ENCODE data around the gene PGM2L1. TPM values are rescaled to one million over a fixed set of nuclear protein-coding genes. Genes with fewer than 3 reads are reported as not detected.

PGM2L1 gene
- total and polyA plus RNA-seq, 2 donors (not counting 1 experiment from before 2014, with no cell fraction given): 1.6 to 8.4 TPM

GRCh38 chr11:74288161-74288560 lies 110.1 kb downstream of the PGM2L1 start:
- no peak overlapping the region for H3K4me3 ChIP-seq (ENCODE audit: control extremely low read depth in 1 of 5, extremely low read depth in 1 of 5, insufficient read depth in 1 of 5, low read depth in 2 of 5, low read length in 4 of 5)
- peaks cover 0 to 3% (median 0%) of the 10 kb centered on the region in 4 experiments for H3K27me3 ChIP-seq (replicated peaks in 1 of 4; ENCODE audit: control extremely low read depth in 1 of 4, control insufficient read depth in 3 of 4, insufficient read depth in 4 of 4, low read length in 3 of 4)
- no peak overlapping the region for H3K9ac ChIP-seq (ENCODE audit: low read length)
- DNase-seq (no peak), ATAC-seq (ENCODE audit: low read depth) (no peak)
- intact Hi-C loops (cut with micrococcal nuclease): no loop called here
- no peak for TF ChIP-seq EZH2 (IDR thresholded peaks at IDR 0.05; ENCODE audit: borderline replicate concordance, insufficient read depth, low read depth, low read length, poor library complexity, severe bottlenecking)
- no peak for TF ChIP-seq CTCF (IDR thresholded peaks at IDR 0.05)
- H3K36me3 ChIP-seq (replicated peaks in 1 of 2; ENCODE audit: control extremely low read depth in 1 of 2, control insufficient read depth in 1 of 2, extremely low read depth in 1 of 2, insufficient read depth in 2 of 2, low read length in 1 of 2): no peaks in the 10 kb centered on the region
- ChIA-PET CTCF (no interaction called here), POLR2A (no interaction called here)
- H3K4me3 Mint-ChIP-seq: no peak overlapping the region
- no peaks in the 10 kb centered on the region for H3K79me2 ChIP-seq (ENCODE audit: control insufficient read depth, insufficient read depth, low read length)
- H3K27ac Mint-ChIP-seq: no peak overlapping the region
- no peak overlapping the region for H3K4me2 ChIP-seq (replicated peaks; ENCODE audit: low read depth, low read length, poor library complexity, severe bottlenecking)
- H2AFZ ChIP-seq (ENCODE audit: insufficient read depth, low read depth, low read length, poor library complexity, severe bottlenecking): no peak overlapping the region
- no peaks in the 10 kb centered on the region for H3K4me1 Mint-ChIP-seq
- no peaks in the 10 kb centered on the region for H4K20me1 ChIP-seq (ENCODE audit: control insufficient read depth, insufficient read depth, low read length, poor library complexity, severe bottlenecking)
- no peaks in the 10 kb centered on the region for H3K9me3 ChIP-seq (ENCODE audit: control extremely low read depth in 1 of 3, control insufficient read depth in 2 of 3, insufficient read depth in 1 of 3, low read length in 2 of 3)
- H3K9me3 Mint-ChIP-seq (ENCODE audit: insufficient read depth): no peaks in the 10 kb centered on the region
- H3K27ac ChIP-seq (ENCODE audit: low read length in 2 of 2): no peak overlapping the region
- peaks cover 14% of the 10 kb centered on the region for H3K27me3 Mint-ChIP-seq
- H3K4me1 ChIP-seq (ENCODE audit: control insufficient read depth in 2 of 2, insufficient read depth in 2 of 2, low read length in 2 of 2): no peaks in the 10 kb centered on the region
- WGBS (ENCODE audit: insufficient coverage): no CpG with 5 or more reads among the region's 1 CpG

GRCh38 chr11:74284466-74284865 lies 113.8 kb downstream of the PGM2L1 start:
- 88% methylated on average over 2 of the region's 2 CpGs for WGBS (ENCODE audit: insufficient coverage)
- no peak overlapping the region for H2AFZ ChIP-seq (ENCODE audit: insufficient read depth, low read depth, low read length, poor library complexity, severe bottlenecking)
- H3K36me3 ChIP-seq (replicated peaks in 1 of 2; ENCODE audit: control extremely low read depth in 1 of 2, control insufficient read depth in 1 of 2, extremely low read depth in 1 of 2, insufficient read depth in 2 of 2, low read length in 1 of 2): no peaks in the 10 kb centered on the region
- Mint-ChIP-seq H3K27me3 (peaks cover 9% of the 10 kb centered on the region), H3K27ac (no peak overlapping the region), H3K4me1 (no peaks in the 10 kb centered on the region), H3K4me3 (no peak overlapping the region), H3K9me3 (ENCODE audit: insufficient read depth) (no peaks in the 10 kb centered on the region)
- TF ChIP-seq CTCF (IDR thresholded peaks at IDR 0.05) (no peak), EZH2 (IDR thresholded peaks at IDR 0.05; ENCODE audit: borderline replicate concordance, insufficient read depth, low read depth, low read length, poor library complexity, severe bottlenecking) (no peak)
- H3K27me3 ChIP-seq (replicated peaks in 1 of 4; ENCODE audit: control extremely low read depth in 1 of 4, control insufficient read depth in 3 of 4, insufficient read depth in 4 of 4, low read length in 3 of 4): peaks cover 0 to 3% (median 0%) of the 10 kb centered on the region in 4 experiments
- CTCF ChIA-PET: no interaction called here
- no peaks in the 10 kb centered on the region for H3K79me2 ChIP-seq (ENCODE audit: control insufficient read depth, insufficient read depth, low read length)
- ATAC-seq (ENCODE audit: low read depth): no peak
- no peaks in the 10 kb centered on the region for H4K20me1 ChIP-seq (ENCODE audit: control insufficient read depth, insufficient read depth, low read length, poor library complexity, severe bottlenecking)
- intact Hi-C loops (cut with micrococcal nuclease): no loop called here
- no peak overlapping the region for H3K4me3 ChIP-seq (ENCODE audit: control extremely low read depth in 1 of 5, extremely low read depth in 1 of 5, insufficient read depth in 1 of 5, low read depth in 2 of 5, low read length in 4 of 5)
- POLR2A ChIA-PET: no interaction called here
- H3K4me2 ChIP-seq (replicated peaks; ENCODE audit: low read depth, low read length, poor library complexity, severe bottlenecking): no peak overlapping the region
- no peaks in the 10 kb centered on the region for H3K4me1 ChIP-seq (ENCODE audit: control insufficient read depth in 2 of 2, insufficient read depth in 2 of 2, low read length in 2 of 2)
- no peak for DNase-seq
- no peaks in the 10 kb centered on the region for H3K9me3 ChIP-seq (ENCODE audit: control extremely low read depth in 1 of 3, control insufficient read depth in 2 of 3, insufficient read depth in 1 of 3, low read length in 2 of 3)
- H3K9ac ChIP-seq (ENCODE audit: low read length): no peak overlapping the region
- H3K27ac ChIP-seq (ENCODE audit: low read length in 2 of 2): no peak overlapping the region

Data from B cell (primary cell).